GM10266 (cell line): ENCODE results near the gene MRLN.
"Not testable (repeated sequence)": the region's sequence is repeated elsewhere in the genome, so short reads cannot be mapped to it uniquely, and the experiment has no call there.

Experiments
- DNase-seq: peaks from one replicate; pipeline ENCODE4 v3.0.0; 2012; ENCODE audit errors: extremely low spot score
- TF ChIP-seq, protein P1 (sequence below): IDR thresholded peaks from 2 replicates; pipeline ENCODE4 v1.5.1; 2012; ENCODE audit warnings: mild to moderate bottlenecking, low read depth; ENCODE audit not compliant: control insufficient read depth, insufficient read depth; ENCODE audit errors: missing control alignments

The MRLN gene

DNA sequence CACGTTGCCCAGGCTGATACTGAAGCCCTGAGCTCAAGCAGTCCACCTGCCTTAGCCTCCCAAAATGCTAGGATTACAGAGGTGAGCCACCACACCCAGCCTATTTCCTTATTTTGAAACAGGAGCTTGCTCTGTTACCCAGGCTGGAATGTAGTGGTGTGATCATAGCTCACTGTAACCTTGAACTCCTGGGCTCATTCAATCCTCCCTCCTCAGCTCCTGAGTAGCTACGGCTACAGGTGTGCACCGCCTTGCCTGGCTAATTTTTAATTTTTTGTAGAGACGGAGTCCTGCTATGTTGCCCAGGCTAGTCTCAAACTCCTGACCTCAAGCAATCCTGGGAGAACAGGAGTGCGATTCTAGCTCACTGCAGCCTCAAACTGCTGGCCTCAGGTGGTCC lies 11.7 kb downstream of the MRLN start:
- no peak for DNase-seq

DNA sequence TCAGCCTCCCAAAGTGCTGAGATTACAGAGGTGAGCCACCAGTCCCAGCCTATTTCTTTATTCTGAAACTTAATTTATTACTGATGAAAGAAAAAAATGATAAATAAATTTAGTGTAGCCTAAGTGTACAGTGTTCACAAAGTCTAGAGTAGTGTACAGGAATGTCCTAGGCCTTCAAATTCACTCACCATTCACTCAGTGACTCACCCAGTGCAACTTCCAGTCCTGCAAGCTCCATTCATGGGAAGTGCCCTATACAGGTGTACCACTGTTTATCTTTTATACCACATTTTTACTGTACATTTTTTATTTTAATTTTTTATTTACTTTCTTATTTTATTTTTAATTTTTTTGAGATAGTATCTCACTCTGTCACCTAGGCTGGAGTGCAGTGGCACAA lies 12.2 kb downstream of the MRLN start:
- DNase-seq = no peak
- TF ChIP-seq, protein P1, sequence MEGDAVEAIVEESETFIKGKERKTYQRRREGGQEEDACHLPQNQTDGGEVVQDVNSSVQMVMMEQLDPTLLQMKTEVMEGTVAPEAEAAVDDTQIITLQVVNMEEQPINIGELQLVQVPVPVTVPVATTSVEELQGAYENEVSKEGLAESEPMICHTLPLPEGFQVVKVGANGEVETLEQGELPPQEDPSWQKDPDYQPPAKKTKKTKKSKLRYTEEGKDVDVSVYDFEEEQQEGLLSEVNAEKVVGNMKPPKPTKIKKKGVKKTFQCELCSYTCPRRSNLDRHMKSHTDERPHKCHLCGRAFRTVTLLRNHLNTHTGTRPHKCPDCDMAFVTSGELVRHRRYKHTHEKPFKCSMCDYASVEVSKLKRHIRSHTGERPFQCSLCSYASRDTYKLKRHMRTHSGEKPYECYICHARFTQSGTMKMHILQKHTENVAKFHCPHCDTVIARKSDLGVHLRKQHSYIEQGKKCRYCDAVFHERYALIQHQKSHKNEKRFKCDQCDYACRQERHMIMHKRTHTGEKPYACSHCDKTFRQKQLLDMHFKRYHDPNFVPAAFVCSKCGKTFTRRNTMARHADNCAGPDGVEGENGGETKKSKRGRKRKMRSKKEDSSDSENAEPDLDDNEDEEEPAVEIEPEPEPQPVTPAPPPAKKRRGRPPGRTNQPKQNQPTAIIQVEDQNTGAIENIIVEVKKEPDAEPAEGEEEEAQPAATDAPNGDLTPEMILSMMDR = no peak

More for the DNA sequence above, 11.7 kb downstream of the MRLN start:
- TF ChIP-seq, protein P1 = no peak

DNA sequence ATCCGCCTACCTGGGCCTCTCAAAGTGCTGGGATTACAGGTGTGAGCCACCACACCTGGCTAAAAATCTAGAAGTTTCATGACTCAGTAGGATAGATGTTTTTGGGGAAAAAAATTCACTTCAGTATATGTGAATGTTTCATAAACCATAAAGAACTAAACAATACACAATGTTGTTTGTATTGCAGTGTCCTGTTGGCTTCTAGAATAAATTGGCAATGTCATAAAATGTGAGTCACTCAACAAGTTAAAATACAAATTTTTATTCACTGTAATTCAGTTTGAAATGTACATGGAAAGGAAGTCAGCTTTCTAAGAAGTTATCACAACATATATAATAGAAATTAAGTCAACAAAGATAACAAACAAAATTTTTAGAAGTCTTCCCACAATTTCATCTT lies 16.5 kb downstream of the MRLN start:
- DNase-seq = no peak
- TF ChIP-seq, protein P1 = no peak

DNA sequence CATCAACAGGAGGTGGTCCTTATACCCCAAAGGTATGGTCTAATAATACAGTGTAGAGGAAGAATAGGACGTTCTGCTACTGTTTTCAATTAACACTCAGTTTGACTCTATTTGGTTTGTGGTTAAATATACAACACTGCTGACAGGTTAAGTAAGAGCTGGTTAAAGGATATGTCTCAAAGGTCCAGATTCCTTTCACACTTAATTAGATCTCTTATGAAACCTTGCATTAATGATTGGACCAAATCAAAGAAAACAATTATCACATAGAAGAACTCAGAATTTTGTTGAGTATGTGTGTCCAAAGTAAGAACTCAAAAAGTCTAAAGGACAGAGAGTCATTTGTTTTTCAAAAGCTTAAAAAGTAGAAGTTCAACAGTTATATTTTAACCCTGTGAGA lies 18.0 kb downstream of the MRLN start:
- DNase-seq = no peak
- TF ChIP-seq, protein P1 = no peak

DNA sequence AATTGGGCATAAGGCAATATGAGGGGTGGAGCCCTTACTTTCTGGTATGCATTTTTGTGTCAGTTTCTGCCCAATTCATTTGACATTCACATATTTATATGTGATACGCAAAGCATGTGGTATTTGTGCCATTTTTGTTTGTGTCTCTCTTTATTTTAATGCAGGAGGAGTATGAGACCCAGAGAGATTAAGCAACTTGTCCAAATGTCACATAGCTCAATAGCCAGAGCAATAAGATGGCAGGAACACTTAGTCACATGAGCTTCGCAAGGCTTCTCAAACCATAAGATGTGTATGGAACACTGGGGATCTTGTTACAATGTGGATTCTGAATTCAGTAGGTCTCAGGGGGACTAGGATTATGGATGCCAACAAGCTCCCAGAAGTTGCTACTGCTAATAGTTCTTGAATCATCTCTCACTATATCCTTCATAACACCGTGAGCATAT lies 19.2 kb downstream of the MRLN start:
- TF ChIP-seq, protein P1 = no peak
- no peak for DNase-seq

DNA sequence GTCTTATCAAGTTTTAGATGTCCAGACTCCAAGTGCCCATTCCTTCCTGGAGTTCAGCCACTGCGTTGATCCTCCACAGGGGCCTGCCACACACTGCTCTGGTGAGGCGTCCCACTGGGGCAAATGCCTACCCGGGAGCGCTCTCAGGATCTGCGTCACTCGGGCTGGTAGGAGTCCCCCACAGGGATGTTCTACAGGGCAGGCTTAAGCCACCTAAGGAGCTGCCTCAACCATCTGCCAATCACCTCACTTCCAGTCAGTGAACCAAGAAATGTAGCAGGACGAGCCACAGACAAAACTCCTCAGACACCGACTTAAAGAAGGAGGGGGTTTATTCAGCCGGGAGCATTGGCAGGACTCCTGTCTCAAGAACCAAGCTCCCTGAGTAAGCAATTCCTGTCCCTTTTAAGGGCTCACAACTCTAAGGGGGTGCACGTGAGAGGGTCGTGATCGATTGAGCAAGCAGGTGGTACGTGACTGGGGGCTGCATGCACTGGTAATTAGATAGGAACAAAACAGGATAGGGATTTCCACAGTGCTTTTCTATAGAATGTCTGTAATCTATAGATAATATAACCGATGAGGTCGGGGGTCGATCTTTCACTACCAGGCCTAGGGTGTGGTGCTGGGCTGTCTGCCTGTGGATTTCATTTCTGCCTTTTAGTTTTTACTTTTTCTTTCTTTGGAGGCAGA lies 19.8 kb downstream of the MRLN start:
- DNase-seq = not testable (repeated sequence)

DNA sequence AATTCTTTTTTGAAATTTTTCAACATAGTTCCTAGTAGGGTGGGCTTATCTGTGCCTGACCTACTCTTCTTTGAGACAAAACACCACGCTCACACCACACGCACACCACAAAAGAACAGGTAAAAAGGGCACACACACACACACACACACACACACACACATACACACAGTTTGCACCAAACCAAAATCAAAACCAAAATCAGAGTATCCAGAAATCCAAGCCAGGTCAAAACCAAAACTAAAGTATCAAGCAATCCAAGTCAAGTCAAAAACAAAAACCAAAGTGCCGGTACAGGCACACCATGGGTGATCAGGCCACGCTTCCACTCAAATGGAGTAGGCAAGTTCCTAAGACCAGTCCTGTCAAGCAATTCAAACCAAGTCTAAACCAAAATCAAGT lies 20.4 kb downstream of the MRLN start:
- not testable (repeated sequence) for DNase-seq

DNA sequence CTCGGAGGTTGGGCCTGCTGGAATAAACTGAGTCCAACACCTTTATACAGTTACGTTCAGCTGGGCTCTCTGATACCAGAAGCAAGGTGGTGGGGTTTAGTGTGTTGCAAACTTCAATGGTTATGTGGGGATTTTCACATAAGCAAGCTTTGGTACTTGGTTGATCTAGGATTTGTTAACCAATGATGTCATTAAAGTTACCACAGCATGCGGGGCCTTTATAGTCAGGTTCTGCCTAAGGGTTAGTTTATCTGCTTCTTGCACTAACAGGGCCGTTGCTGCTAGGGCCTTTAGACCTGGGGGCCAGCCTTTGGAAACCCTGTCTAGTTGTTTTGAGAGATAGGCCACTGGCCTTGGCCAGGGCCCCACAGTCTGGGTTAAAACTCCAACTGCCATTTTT lies 24.1 kb downstream of the MRLN start:
- not testable (repeated sequence) for DNase-seq
